IMR-90 (cell line): ENCODE measurements around the gene AMPD2. TPM values are rescaled to one million over a fixed set of nuclear protein-coding genes. Genes with fewer than 3 reads are reported as not detected.
A peak's percentile ranks its signal among the peaks of the same experiment; 100 is the strongest.

Experiments used
- ATAC-seq: fragments of 200-7000 bp; cut with Tn5 transposase; 2 replicates; pipeline ENCODE4 v1.9.1; 2020; ENCODE audit warnings: low read depth, mild to moderate bottlenecking, moderate library complexity
- BruUV-seq: library from RNA; stranded (reverse); fragments of 400-500 nt; replicated peaks from 2 replicates; lab custom pipeline; 2021; lab: Mats Ljungman, UMichigan
- CTCF ChIA-PET: fragments of 300-600 bp; formaldehyde crosslinking; extraction: SDS; loops from one replicate; lab custom pipeline; 2021; ENCODE audit warnings: antibody characterized with exemption; lab: Yijun Ruan, JAX
- POLR2A ChIA-PET: fragments of 300-600 bp; sonication (Branson Sonifier 250); formaldehyde crosslinking; loops from one replicate; lab custom pipeline; 2022; ENCODE audit warnings: antibody characterized with exemption; ENCODE audit not compliant: unreplicated experiment; lab: Charles Lee
- DNase-seq: peaks from one replicate; pipeline ENCODE4 v3.0.0; 2013
- H2AFZ ChIP-seq: replicated peaks from 2 replicates; pipeline ENCODE3; 2013; ENCODE audit warnings: low read length, mild to moderate bottlenecking; ENCODE audit not compliant: poor library complexity
- H2AK5ac ChIP-seq: 2 replicates; pipeline ENCODE4 v1.6.1; 2013; ENCODE audit warnings: low read depth, low read length, inconsistent platforms
- H2AK9ac ChIP-seq: replicated peaks from 2 replicates; pipeline ENCODE3; 2013; ENCODE audit warnings: mild to moderate bottlenecking, low read depth, low read length, moderate library complexity; ENCODE audit not compliant: poor library complexity
- H2BK120ac ChIP-seq: 2 replicates; pipeline ENCODE4 v1.6.1; 2013; ENCODE audit warnings: low read depth, low read length, inconsistent platforms
- H2BK15ac ChIP-seq: 3 replicates; pipeline ENCODE4 v1.6.1; 2013; ENCODE audit warnings: low read depth, low read length, inconsistent platforms
- H2BK20ac ChIP-seq: 2 replicates; pipeline ENCODE4 v1.6.1; 2013; ENCODE audit warnings: low read depth, mild to moderate bottlenecking, inconsistent platforms, low read length, moderate library complexity
- H2BK5ac ChIP-seq: 2 replicates; pipeline ENCODE4 v1.6.1; 2013; ENCODE audit warnings: mild to moderate bottlenecking, low read depth, low read length, inconsistent platforms; ENCODE audit not compliant: poor library complexity, severe bottlenecking
- H3K14ac ChIP-seq: replicated peaks from 2 replicates; pipeline ENCODE4 v1.6.1; 2013; ENCODE audit warnings: low read depth, low read length, inconsistent platforms
- H3K18ac ChIP-seq: 2 replicates; pipeline ENCODE4 v1.6.1; 2013; ENCODE audit warnings: low read depth, low read length, control low read depth
- H3K23ac ChIP-seq: 2 replicates; pipeline ENCODE4 v1.6.1; 2013; ENCODE audit warnings: low read depth, low read length, inconsistent platforms
- H3K27ac ChIP-seq: 2 replicates; pipeline ENCODE4 v1.5.1; 2013; ENCODE audit warnings: mild to moderate bottlenecking, control low read depth, low read length; ENCODE audit not compliant: insufficient read depth
- H3K27me3 ChIP-seq: 2 replicates; pipeline ENCODE4 v1.6.1; 2013; ENCODE audit warnings: low read length; ENCODE audit not compliant: control insufficient read depth, insufficient read depth
- H3K36me3 ChIP-seq: 2 replicates; pipeline ENCODE4 v1.6.1; 2013; ENCODE audit warnings: low read length, mixed read lengths; ENCODE audit not compliant: control insufficient read depth, insufficient read depth
- H3K4ac ChIP-seq: 2 replicates; pipeline ENCODE4 v1.6.1; 2013; ENCODE audit warnings: low read depth, low read length, inconsistent platforms
- H3K4me1 ChIP-seq: 2 replicates; pipeline ENCODE4 v1.6.1; 2013; ENCODE audit warnings: low read length, mixed read lengths; ENCODE audit not compliant: control insufficient read depth, insufficient read depth
- H3K4me2 ChIP-seq: 2 replicates; pipeline ENCODE4 v1.6.1; 2013; ENCODE audit warnings: low read depth, mild to moderate bottlenecking, control low read depth, low read length, moderate library complexity
- H3K4me3 ChIP-seq: 2 replicates; pipeline ENCODE4 v1.5.1; 2013; ENCODE audit warnings: low read depth, mild to moderate bottlenecking, control low read depth, low read length, moderate library complexity; ENCODE audit not compliant: insufficient read depth
- H3K56ac ChIP-seq: 2 replicates; pipeline ENCODE4 v1.6.1; 2013; ENCODE audit warnings: low read length, inconsistent platforms; ENCODE audit not compliant: insufficient read depth; ENCODE audit errors: extremely low read depth
- H3K79me1 ChIP-seq, 2 experiments: 2 replicates each; pipeline ENCODE4 v1.6.1; 2013; ENCODE audit warnings: low read length in 2 of 2, inconsistent platforms in 1 of 2, low read depth in 1 of 2
- H3K9ac ChIP-seq: 2 replicates; pipeline ENCODE4 v1.6.1; 2013; ENCODE audit warnings: low read depth, low read length, control low read depth
- H3K9me1 ChIP-seq: 2 replicates; pipeline ENCODE4 v1.6.1; 2013; ENCODE audit warnings: low read length, inconsistent platforms; ENCODE audit not compliant: insufficient read depth
- H3K9me3 ChIP-seq: 2 replicates; pipeline ENCODE4 v1.6.1; 2013; ENCODE audit warnings: low read length; ENCODE audit not compliant: control insufficient read depth, insufficient read depth
- H4K20me1 ChIP-seq: 2 replicates; pipeline ENCODE4 v1.6.1; 2013; ENCODE audit warnings: low read length, inconsistent platforms; ENCODE audit not compliant: insufficient read depth
- H4K5ac ChIP-seq: 2 replicates; pipeline ENCODE4 v1.6.1; 2013; ENCODE audit warnings: mild to moderate bottlenecking, low read depth, low read length, control low read depth
- H4K8ac ChIP-seq, 2 experiments: 2 replicates each; pipeline ENCODE4 v1.6.1; 2013; ENCODE audit warnings: low read depth in 2 of 2, low read length in 2 of 2, control low read depth in 1 of 2, inconsistent platforms in 1 of 2
- H4K91ac ChIP-seq: 2 replicates; pipeline ENCODE4 v1.6.1; 2013; ENCODE audit warnings: low read depth, low read length, inconsistent platforms; ENCODE audit not compliant: insufficient read depth
- BHLHE40 ChIP-seq: fragments of 150-350 bp; IDR thresholded peaks from 2 replicates; pipeline ENCODE4 v1.6.1; 2016; ENCODE audit warnings: mild to moderate bottlenecking, low read depth, low read length
- CEBPB ChIP-seq: IDR thresholded peaks from 2 replicates; pipeline ENCODE4 v1.6.1; 2012; ENCODE audit warnings: low read depth, low read length, improper control_type of control experiment
- CHD1 ChIP-seq: IDR thresholded peaks from 2 replicates; pipeline ENCODE4 v1.6.1; 2012; ENCODE audit warnings: low read depth, low read length, improper control_type of control experiment
- FOS ChIP-seq: fragments of 150-350 bp; IDR thresholded peaks from 2 replicates; pipeline ENCODE4 v1.6.1; 2016; ENCODE audit warnings: low read depth, low read length
- MXI1 ChIP-seq: IDR thresholded peaks from 2 replicates; pipeline ENCODE4 v1.6.1; 2012; ENCODE audit warnings: low read depth, mild to moderate bottlenecking, low read length, moderate library complexity, borderline replicate concordance
- NFE2L2 ChIP-seq: fragments of 150-350 bp; IDR thresholded peaks from 2 replicates; pipeline ENCODE4 v1.6.1; 2016; ENCODE audit warnings: low read depth, mild to moderate bottlenecking, low read length
- RFX5 ChIP-seq: IDR thresholded peaks from 2 replicates; pipeline ENCODE4 v1.8.0; 2012; ENCODE audit warnings: low read depth, mild to moderate bottlenecking, low read length, moderate library complexity
- SMC3 ChIP-seq: fragments of 150-350 bp; IDR thresholded peaks from 2 replicates; pipeline ENCODE4 v1.6.1; 2016; ENCODE audit warnings: low read depth, mild to moderate bottlenecking, antibody characterized with exemption, low read length, moderate library complexity
- WGBS, 2 experiments: methylation state at CpG; one replicate each; pipeline versions ENCODE4 v1.1.5 to v1.1.7; 2013; ENCODE audit warnings: missing lambda C conversion rate in 2 of 2; ENCODE audit not compliant: insufficient read length in 1 of 2; ENCODE audit errors: extremely low coverage in 2 of 2; 5-methylcytosine and 5-hydroxymethylcytosine counted together
- dilution Hi-C: fragments of 300-500 bp; cut with HindIII; formaldehyde crosslinking; loops from one replicate; pipeline ENCODE4 v1.14.3; 2018; ENCODE audit warnings: low sequenced_read_pairs; ENCODE audit not compliant: unreplicated experiment
- in situ Hi-C: fragments of 300-500 bp; cut with MboI; formaldehyde crosslinking; loops from 3 replicates; pipeline ENCODE4 v1.14.3; 2019; ENCODE audit warnings: low sequenced_read_pairs, inconsistent platforms, mixed read lengths
- intact Hi-C: fragments of 100-400 bp; cut with micrococcal nuclease; formaldehyde crosslinking; loops from 2 replicates; pipeline ENCODE4 v1.10.0; 2022
- polyA plus RNA-seq, 3 experiments: library from polyadenylated mRNA; depleted of rRNA; stranded (reverse); fragments of >200 nt; gene quantifications; 2 replicates each; pipeline ENCODE4 v1.2.3, GENCODE V29; 2012; ENCODE audit warnings: low replicate concordance in 1 of 3
- total RNA-seq: library from RNA; depleted of rRNA; stranded (reverse); fragments of >200 nt; gene quantifications from 2 replicates; pipeline ENCODE4 v1.2.3, GENCODE V29; 2012
- TF ChIP-seq, protein P1 (sequence below): fragments of 150-350 bp; IDR thresholded peaks from 2 replicates; pipeline ENCODE4 v1.6.1; 2016; ENCODE audit warnings: low read depth, mild to moderate bottlenecking, low read length, moderate library complexity, borderline replicate concordance
- TF ChIP-seq, protein P2 (sequence below): conservative IDR thresholded peaks from 2 replicates; pipeline ENCODE4 v1.5.1; 2012; ENCODE audit warnings: mild to moderate bottlenecking, low read depth, low read length, improper control_type of control experiment

The AMPD2 gene
- total and polyA plus RNA-seq, 2 of the 4 experiments (the other 2 are of a cell fraction) = 61.5 to 103 TPM

DNA sequence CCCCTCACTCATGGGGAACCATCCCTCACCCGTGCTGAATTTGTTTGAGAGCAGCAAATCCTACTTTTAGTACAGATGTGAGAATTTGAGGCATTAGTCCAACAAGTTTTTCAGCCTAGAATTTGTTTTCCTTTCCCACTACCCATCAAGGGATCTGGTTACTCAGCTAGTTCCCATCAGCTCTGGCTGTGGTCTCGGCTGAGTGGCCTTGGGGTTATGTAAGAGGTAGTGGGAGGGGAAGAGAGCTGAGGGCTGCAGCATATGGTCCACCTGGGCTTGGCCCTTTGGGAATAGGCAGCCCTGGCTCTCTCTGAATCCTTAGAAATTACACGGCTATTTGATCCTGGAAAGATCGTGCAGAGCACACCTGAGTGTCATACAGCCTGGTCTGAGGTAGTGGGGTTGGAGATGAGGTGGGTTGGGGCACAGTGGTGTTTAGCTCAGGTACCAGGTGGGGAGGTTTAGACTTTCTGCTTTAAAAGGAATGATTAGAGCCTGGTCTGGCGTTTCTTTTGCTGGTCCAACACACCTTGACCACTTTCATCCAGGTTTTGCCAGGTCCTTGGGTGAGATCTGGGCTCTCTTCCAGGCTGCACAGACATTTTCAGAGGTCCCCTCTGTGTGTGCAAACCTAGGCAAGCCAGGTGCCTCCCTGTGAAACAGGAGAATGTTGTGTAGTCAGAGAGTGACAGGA, 40.5 kb downstream of the AMPD2 start:
- TF ChIP-seq NFE2L2 (no peak), BHLHE40 (no peak), FOS (no peak), MXI1 (no peak), RFX5 (no peak), SMC3 (no peak), CHD1 (no peak), CEBPB (no peak)
- TF ChIP-seq, protein P1, sequence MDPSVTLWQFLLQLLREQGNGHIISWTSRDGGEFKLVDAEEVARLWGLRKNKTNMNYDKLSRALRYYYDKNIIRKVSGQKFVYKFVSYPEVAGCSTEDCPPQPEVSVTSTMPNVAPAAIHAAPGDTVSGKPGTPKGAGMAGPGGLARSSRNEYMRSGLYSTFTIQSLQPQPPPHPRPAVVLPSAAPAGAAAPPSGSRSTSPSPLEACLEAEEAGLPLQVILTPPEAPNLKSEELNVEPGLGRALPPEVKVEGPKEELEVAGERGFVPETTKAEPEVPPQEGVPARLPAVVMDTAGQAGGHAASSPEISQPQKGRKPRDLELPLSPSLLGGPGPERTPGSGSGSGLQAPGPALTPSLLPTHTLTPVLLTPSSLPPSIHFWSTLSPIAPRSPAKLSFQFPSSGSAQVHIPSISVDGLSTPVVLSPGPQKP = no peak
- TF ChIP-seq, protein P2, sequence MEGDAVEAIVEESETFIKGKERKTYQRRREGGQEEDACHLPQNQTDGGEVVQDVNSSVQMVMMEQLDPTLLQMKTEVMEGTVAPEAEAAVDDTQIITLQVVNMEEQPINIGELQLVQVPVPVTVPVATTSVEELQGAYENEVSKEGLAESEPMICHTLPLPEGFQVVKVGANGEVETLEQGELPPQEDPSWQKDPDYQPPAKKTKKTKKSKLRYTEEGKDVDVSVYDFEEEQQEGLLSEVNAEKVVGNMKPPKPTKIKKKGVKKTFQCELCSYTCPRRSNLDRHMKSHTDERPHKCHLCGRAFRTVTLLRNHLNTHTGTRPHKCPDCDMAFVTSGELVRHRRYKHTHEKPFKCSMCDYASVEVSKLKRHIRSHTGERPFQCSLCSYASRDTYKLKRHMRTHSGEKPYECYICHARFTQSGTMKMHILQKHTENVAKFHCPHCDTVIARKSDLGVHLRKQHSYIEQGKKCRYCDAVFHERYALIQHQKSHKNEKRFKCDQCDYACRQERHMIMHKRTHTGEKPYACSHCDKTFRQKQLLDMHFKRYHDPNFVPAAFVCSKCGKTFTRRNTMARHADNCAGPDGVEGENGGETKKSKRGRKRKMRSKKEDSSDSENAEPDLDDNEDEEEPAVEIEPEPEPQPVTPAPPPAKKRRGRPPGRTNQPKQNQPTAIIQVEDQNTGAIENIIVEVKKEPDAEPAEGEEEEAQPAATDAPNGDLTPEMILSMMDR = no peak
- ChIA-PET CTCF (no interaction called here), POLR2A (no interaction called here)
- H3K4ac ChIP-seq = no peak overlapping the region
- intact Hi-C loops (no loop called here), dilution Hi-C loops (no loop called here), in situ Hi-C loops (no loop called here)
- no peak overlapping the region for H2AFZ ChIP-seq
- no peak overlapping the region for H3K27ac ChIP-seq
- no peak overlapping the region for H3K14ac ChIP-seq
- no peak overlapping the region for H2BK15ac ChIP-seq
- H3K4me3 ChIP-seq = no peak overlapping the region
- no peak overlapping the region for H4K8ac ChIP-seq
- no peaks in the 10 kb centered on the region for H3K9me3 ChIP-seq
- no peak overlapping the region for H3K9ac ChIP-seq
- no TSS peak for BruUV-seq
- no peak overlapping the region for H4K5ac ChIP-seq
- H4K20me1 ChIP-seq = no peaks in the 10 kb centered on the region
- H3K36me3 ChIP-seq = peaks cover 16% of the 10 kb centered on the region; the same call in 1 of the 2 replicates
- no peak for ATAC-seq
- DNase-seq = peak; percentile 43
- H2AK9ac ChIP-seq = peak overlapping the region; percentile 42
- no peak overlapping the region for H4K91ac ChIP-seq
- H3K56ac ChIP-seq = no peak overlapping the region
- no peak overlapping the region for H3K4me2 ChIP-seq
- no peak overlapping the region for H2AK5ac ChIP-seq
- no peak overlapping the region for H2BK120ac ChIP-seq
- H3K9me1 ChIP-seq = peaks cover 12% of the 10 kb centered on the region
- 100% methylated on average over 2 of the region's 5 CpGs; no CpG with 5 or more reads in 1 of the 2 experiments for WGBS, 2 experiments
- peaks cover 0 to 10% of the 10 kb centered on the region in 2 experiments; a peak in 3 of 4 replicates for H3K79me1 ChIP-seq
- H3K18ac ChIP-seq = no peak overlapping the region
- H3K27me3 ChIP-seq = no peaks in the 10 kb centered on the region
- H3K4me1 ChIP-seq = peaks cover 3% of the 10 kb centered on the region
- no peak overlapping the region for H3K23ac ChIP-seq
- no peak overlapping the region for H2BK20ac ChIP-seq
- H2BK5ac ChIP-seq = no peak overlapping the region
